Tibial nerve (tissue), 4 donors: Measurements from ENCODE around the gene CLK3. TPM values are rescaled to one million over a fixed set of nuclear protein-coding genes. Genes with fewer than 3 reads are reported as not detected.
A peak's percentile ranks its signal among the peaks of the same experiment; 100 is the strongest.

Experiments
- DNase-seq, 2 donors: peaks; one replicate each; pipeline ENCODE4 v3.0.0-alpha.2; 2019; ENCODE audit warnings: low spot score in 2 of 2
- H3K27ac ChIP-seq, 4 donors: fragments of 200-600 bp; sonication (generic) in 3 of 4; one replicate each; pipeline ENCODE4 v1.5.1; 2017 to 2019; ENCODE audit warnings: mild to moderate bottlenecking in 1 of 4
- H3K27me3 ChIP-seq, 2 donors: fragments of 200-600 bp; sonication (generic) in 1 of 2; one replicate each; pipeline versions ENCODE4 v1.5.1 to v1.6.0; 2017 to 2019
- H3K36me3 ChIP-seq, 3 donors: fragments of 200-600 bp; sonication (generic); one replicate each; pipeline ENCODE4 v1.5.1; 2018 to 2019
- H3K4me1 ChIP-seq, 4 donors: fragments of 200-600 bp; sonication (generic) in 3 of 4; one replicate each; pipeline ENCODE4 v1.5.1; 2017 to 2019
- H3K4me3 ChIP-seq, 4 donors: fragments of 200-600 bp; sonication (generic) in 3 of 4; one replicate each; pipeline ENCODE4 v1.5.1; 2017 to 2019; ENCODE audit warnings: mild to moderate bottlenecking in 1 of 4, moderate library complexity in 1 of 4
- H3K9me3 ChIP-seq, 4 donors: fragments of 200-600 bp; sonication (generic) in 3 of 4; one replicate each; pipeline ENCODE4 v1.5.1; 2017 to 2019
- EP300 ChIP-seq, 2 donors: sonication (generic); formaldehyde crosslinking; IDR thresholded peaks; one replicate each; pipeline ENCODE4 v1.6.1; 2017; ENCODE audit warnings: antibody characterized with exemption in 2 of 2, mild to moderate bottlenecking in 1 of 2
- POLR2A ChIP-seq, 2 donors: fragments of 450-650 bp; IDR thresholded peaks; one replicate each; pipeline ENCODE4 v1.6.1; 2017; ENCODE audit warnings: antibody characterized with exemption in 2 of 2, mild to moderate bottlenecking in 2 of 2, moderate library complexity in 2 of 2
- WGBS, 2 donors: methylation state at CpG; one replicate each; pipeline ENCODE4 v1.1.5; 2018; 5-methylcytosine and 5-hydroxymethylcytosine counted together
- total RNA-seq, 4 donors: library from RNA; depleted of rRNA; stranded (reverse); fragments of >200 nt; gene quantifications; one replicate each; pipeline ENCODE4 v1.1.0, GENCODE V29; 2016
- TF ChIP-seq, protein P1 (sequence below), 5 experiments: fragments of 200-600 bp in 3 of 5; fragments of 450-650 bp in 2 of 5; sonication (generic) in 3 of 5; IDR thresholded peaks; one replicate each; pipeline ENCODE4 v1.5.1; 2016 to 2019; ENCODE audit warnings: antibody characterized with exemption in 5 of 5, mild to moderate bottlenecking in 3 of 5, moderate library complexity in 2 of 5

The CLK3 gene
- total RNA-seq, 4 donors from 2014 or later, result 130 to 181 (median 138) TPM

DNA sequence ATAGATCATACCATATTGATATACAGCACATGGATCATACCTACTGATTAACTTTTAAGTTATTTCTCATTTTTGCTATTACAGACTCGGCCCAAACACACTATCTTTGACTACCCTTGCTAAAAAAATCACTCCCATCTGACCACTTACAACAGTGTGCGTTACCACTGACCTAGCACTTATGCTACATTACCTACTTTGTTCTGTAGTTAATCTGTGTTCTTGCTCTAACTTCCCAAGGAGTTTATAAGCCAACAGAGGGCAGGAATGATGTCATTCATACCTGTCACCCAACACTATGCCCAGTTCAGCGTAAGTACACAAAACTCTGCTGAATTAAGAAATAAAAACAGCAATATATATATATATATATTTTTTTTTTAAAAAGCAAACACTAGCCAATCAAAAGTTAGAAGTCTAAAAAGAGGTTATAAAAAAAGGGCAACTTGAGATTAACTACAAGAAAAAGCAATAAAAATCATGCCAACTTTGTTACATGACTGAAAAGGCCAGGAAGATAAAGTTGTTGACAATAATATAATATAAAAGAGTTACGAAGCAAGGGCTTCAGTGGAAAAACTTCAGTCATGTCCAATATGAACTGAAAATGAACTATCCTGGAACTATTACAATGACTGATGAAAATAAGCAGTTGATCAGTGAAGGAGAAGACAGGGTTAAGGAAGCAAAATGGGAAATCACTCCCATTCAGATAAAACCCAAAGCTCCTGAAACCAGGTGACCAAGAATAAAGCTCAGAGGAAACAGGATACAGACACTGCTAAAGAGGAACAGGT, 46.6 kb downstream of the CLK3 start:
- peak overlapping the region in 1 of 4 donors; percentile 24 for H3K27ac ChIP-seq
- TF ChIP-seq POLR2A (IDR thresholded peaks at IDR 0.05), result no peak
- TF ChIP-seq, protein P1, sequence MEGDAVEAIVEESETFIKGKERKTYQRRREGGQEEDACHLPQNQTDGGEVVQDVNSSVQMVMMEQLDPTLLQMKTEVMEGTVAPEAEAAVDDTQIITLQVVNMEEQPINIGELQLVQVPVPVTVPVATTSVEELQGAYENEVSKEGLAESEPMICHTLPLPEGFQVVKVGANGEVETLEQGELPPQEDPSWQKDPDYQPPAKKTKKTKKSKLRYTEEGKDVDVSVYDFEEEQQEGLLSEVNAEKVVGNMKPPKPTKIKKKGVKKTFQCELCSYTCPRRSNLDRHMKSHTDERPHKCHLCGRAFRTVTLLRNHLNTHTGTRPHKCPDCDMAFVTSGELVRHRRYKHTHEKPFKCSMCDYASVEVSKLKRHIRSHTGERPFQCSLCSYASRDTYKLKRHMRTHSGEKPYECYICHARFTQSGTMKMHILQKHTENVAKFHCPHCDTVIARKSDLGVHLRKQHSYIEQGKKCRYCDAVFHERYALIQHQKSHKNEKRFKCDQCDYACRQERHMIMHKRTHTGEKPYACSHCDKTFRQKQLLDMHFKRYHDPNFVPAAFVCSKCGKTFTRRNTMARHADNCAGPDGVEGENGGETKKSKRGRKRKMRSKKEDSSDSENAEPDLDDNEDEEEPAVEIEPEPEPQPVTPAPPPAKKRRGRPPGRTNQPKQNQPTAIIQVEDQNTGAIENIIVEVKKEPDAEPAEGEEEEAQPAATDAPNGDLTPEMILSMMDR (IDR thresholded peaks at IDR 0.05), result no peak
- no peak for TF ChIP-seq EP300 (IDR thresholded peaks at IDR 0.05)

DNA sequence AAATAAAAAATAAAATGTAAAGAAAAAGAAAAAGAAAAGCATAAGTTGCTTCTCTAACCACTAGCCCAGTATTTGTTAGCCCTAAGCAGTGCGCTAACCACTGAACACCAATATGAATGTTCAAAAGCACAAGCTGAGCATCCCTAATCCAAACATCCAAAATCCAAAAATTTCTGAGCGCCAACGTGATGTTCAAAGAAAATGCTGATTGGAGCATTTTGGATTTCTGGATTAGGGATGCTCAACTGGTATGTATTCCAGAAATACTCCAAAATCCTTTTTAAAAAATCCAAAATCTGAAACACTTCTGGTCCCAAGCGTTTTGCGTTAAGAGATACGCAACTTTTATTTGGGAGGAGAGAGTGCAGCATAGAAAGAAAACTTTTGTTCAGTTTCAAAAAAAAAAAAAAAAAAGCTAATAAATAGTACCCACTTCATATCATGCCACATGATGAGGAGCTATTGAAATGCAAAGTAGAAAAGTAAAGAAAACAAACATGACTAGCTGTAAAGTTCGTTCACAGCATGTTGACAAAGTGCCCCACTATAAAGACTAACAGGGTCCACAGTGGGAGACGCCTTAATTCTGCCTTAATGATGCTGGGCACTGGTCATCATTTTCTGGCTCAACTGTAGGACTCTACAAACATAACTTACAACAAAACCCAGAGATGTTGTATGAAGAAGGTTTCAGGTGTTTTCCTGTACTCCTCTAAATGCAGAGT, 47.8 kb downstream of the CLK3 start:
- no peak overlapping the region for H3K4me3 ChIP-seq
- no peaks in the 10 kb centered on the region for H3K27me3 ChIP-seq
- H3K27ac ChIP-seq, result peak overlapping the region in 2 of 4 donors; percentile 17 to 26
- H3K36me3 ChIP-seq, result peaks cover 0 to 12% (median 0%) of the 10 kb centered on the region in 3 donors
- no peaks in the 10 kb centered on the region for H3K9me3 ChIP-seq
- peaks cover 0 to 26% (median 10%) of the 10 kb centered on the region in 4 donors for H3K4me1 ChIP-seq
- WGBS, 2 donors, result 73 to 75% methylated on average over 8 of the region's 8 CpGs
- TF ChIP-seq EP300 (IDR thresholded peaks at IDR 0.05) (no peak), POLR2A (IDR thresholded peaks at IDR 0.05) (no peak)
- no peak for DNase-seq

More for the DNA sequence above, 46.6 kb downstream of the CLK3 start:
- Histone ChIP-seq H3K9me3 (no peaks in the 10 kb centered on the region), H3K4me3 (no peak overlapping the region), H3K27me3 (no peaks in the 10 kb centered on the region), H3K36me3 (no peaks in the 10 kb centered on the region), H3K4me1 (peaks cover 0 to 29% (median 10%) of the 10 kb centered on the region in 4 donors)
- no peak for DNase-seq
- WGBS, 2 donors, result 85 to 86% methylated on average over 4 of the region's 4 CpGs

DNA sequence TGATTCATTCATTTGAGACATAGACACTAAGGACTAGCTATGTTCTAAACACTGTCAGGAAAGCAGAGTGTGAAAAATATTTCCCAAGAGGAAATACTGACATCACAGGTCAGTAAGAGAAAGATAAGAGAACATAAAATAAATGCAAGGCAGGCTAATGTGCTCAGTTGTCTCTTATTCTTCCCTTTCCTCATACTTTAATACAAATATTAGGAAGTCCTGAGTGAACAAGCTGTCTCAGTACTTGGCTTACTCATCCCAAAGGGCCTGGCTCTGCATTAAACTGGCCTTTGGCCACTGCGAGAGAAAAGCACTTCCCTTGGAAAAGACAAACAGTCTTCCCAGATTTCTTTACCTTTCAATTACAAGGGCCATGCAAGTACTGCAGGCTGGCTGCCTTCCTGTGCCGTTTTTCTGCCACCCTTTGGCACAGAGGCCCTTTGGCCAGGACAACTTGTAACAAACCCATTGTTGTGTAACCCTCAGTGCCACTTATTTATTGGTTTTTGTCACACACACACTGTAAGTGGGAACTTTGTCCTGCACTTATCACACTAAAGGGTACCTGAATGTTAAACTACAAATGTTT, 48.5 kb downstream of the CLK3 start:
- peak in 1 of 2 donors; percentile 12 for DNase-seq
- Histone ChIP-seq H3K36me3 (peaks cover 0 to 18% (median 0%) of the 10 kb centered on the region in 3 donors), H3K27me3 (no peaks in the 10 kb centered on the region), H3K27ac (peak overlapping the region in 2 of 4 donors; percentile 17 to 26), H3K9me3 (no peaks in the 10 kb centered on the region), H3K4me1 (peaks cover 0 to 26% (median 10%) of the 10 kb centered on the region in 4 donors), H3K4me3 (no peak overlapping the region)
- TF ChIP-seq EP300 (IDR thresholded peaks at IDR 0.05) (peak in 1 of 2 donors; percentile 44), POLR2A (IDR thresholded peaks at IDR 0.05) (no peak)
- TF ChIP-seq, protein P1 (IDR thresholded peaks at IDR 0.05), result no peak
- WGBS, 2 donors, result 17 to 28% methylated on average over 2 of the region's 2 CpGs

DNA sequence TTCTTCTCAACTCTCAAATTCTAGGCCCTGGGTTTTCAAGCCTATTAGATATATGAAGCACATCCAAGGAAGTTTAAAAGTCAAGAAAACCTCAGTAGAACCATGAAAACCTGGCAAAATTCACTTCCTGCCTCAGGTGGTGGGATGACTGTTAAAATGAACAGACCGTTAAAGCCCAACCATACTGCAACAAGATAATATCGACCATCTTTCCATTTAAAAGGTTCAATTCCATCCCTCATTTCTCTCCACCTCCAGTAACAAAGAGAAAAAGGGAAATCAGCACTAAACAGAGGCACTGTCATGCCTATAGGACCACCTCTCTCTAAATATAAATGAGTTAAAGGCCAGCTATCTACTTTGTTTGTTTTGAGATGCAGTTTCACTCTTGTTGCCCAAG, 49.0 kb downstream of the CLK3 start:
- 79% methylated on average over 2 of the region's 2 CpGs for WGBS, 2 donors
- Histone ChIP-seq H3K27me3 (no peaks in the 10 kb centered on the region), H3K9me3 (no peaks in the 10 kb centered on the region), H3K4me3 (no peak overlapping the region), H3K27ac (peak overlapping the region in 2 of 4 donors; percentile 17 to 26), H3K36me3 (peaks cover 0 to 19% (median 0%) of the 10 kb centered on the region in 3 donors), H3K4me1 (peaks cover 0 to 26% (median 10%) of the 10 kb centered on the region in 4 donors)
- TF ChIP-seq EP300 (IDR thresholded peaks at IDR 0.05) (no peak), POLR2A (IDR thresholded peaks at IDR 0.05) (no peak)
- TF ChIP-seq, protein P1 (IDR thresholded peaks at IDR 0.05), result no peak
- no peak for DNase-seq

DNA sequence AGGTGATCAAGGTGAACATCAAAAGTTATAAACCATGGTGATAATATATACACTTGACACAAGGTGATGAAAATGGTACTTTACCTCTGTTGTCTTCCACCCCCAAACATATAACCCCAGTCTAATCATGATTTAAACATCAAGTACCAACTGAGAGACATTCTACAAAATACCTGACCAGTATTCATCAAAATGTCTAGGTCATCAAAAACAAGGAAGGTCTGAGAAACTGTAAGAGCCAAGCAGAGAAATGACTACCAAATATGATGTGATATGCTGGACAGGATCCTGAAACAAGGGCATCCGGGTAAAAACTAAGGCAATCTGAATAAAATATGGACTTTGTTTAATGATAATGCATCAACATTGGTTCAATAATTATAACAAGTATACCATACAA, 52.3 kb downstream of the CLK3 start:
- H3K9me3 ChIP-seq, result no peaks in the 10 kb centered on the region
- H3K36me3 ChIP-seq, result peaks cover 0 to 49% (median 4%) of the 10 kb centered on the region in 3 donors
- WGBS, 2 donors, result 84 to 88% methylated on average over 1 of the region's 1 CpG
- no peak overlapping the region for H3K4me3 ChIP-seq
- DNase-seq, result no peak
- TF ChIP-seq POLR2A (IDR thresholded peaks at IDR 0.05) (no peak), EP300 (IDR thresholded peaks at IDR 0.05) (no peak)
- TF ChIP-seq, protein P1 (IDR thresholded peaks at IDR 0.05), result no peak
- no peaks in the 10 kb centered on the region for H3K27me3 ChIP-seq
- peaks cover 0 to 20% (median 10%) of the 10 kb centered on the region in 4 donors for H3K4me1 ChIP-seq
- no peak overlapping the region for H3K27ac ChIP-seq
